Keratinocyte (primary cell): ENCODE data around the gene ANO2. TPM values are rescaled to one million over a fixed set of nuclear protein-coding genes. Genes with fewer than 3 reads are reported as not detected.

Source experiments
- DNase-seq: peaks from one replicate; pipeline ENCODE4 v3.0.0-alpha.2; 2011; ENCODE audit warnings: low read depth, missing footprints, low spot score
- FAIRE-seq: peaks from 2 replicates; lab custom pipeline; 2011; peaks lifted over from hg19 to GRCh38; lab: Jason Lieb, UNC
- H2AFZ ChIP-seq: 2 replicates; pipeline ENCODE4 v1.6.0; 2012; ENCODE audit warnings: low read length, control low read depth, inconsistent platforms; ENCODE audit not compliant: control insufficient read depth
- H3K27ac ChIP-seq: 2 replicates; pipeline ENCODE4 v1.5.1; 2011; ENCODE audit warnings: low read length; ENCODE audit not compliant: control insufficient read depth, insufficient read depth
- H3K27me3 ChIP-seq: 3 replicates; pipeline ENCODE4 v1.6.0; 2011; ENCODE audit warnings: low read length; ENCODE audit not compliant: control insufficient read depth, insufficient read depth; ENCODE audit errors: extremely low read depth
- H3K36me3 ChIP-seq, 2 experiments: 2 replicates in 1 of 2; 3 replicates in 1 of 2; pipeline ENCODE4 v1.5.1; 2011; ENCODE audit warnings: low read length in 2 of 2, mild to moderate bottlenecking in 1 of 2; ENCODE audit not compliant: control insufficient read depth in 2 of 2, insufficient read depth in 2 of 2; ENCODE audit errors: extremely low read depth in 1 of 2
- H3K4me1 ChIP-seq: 3 replicates; pipeline ENCODE4 v1.5.1; 2011; ENCODE audit warnings: low read length; ENCODE audit not compliant: control insufficient read depth, insufficient read depth; ENCODE audit errors: extremely low read depth
- H3K4me2 ChIP-seq: 3 replicates; pipeline ENCODE4 v1.6.0; 2011; ENCODE audit warnings: low read depth, low read length; ENCODE audit not compliant: control insufficient read depth, insufficient read depth; ENCODE audit errors: extremely low read depth
- H3K4me3 ChIP-seq, 3 experiments: fragments of 200-600 bp in 1 of 3; sonication (generic) in 1 of 3; 2 replicates in 2 of 3; 3 replicates in 1 of 3; pipeline ENCODE4 v1.5.1; 2011 to 2016; ENCODE audit warnings: low read length in 3 of 3, mild to moderate bottlenecking in 3 of 3, control low read depth in 2 of 3, inconsistent platforms in 1 of 3, low read depth in 1 of 3, mixed read lengths in 1 of 3, mixed run types in 1 of 3, moderate library complexity in 1 of 3; ENCODE audit not compliant: control insufficient read depth in 2 of 3, insufficient read depth in 2 of 3; ENCODE audit errors: extremely low read depth in 1 of 3
- H3K79me2 ChIP-seq: 2 replicates; pipeline ENCODE4 v1.6.0; 2012; ENCODE audit warnings: low read length; ENCODE audit not compliant: control insufficient read depth, insufficient read depth
- H3K9ac ChIP-seq: 3 replicates; pipeline ENCODE4 v1.6.0; 2011; ENCODE audit warnings: low read length; ENCODE audit not compliant: control insufficient read depth, insufficient read depth; ENCODE audit errors: extremely low read depth
- H3K9me1 ChIP-seq: 3 replicates; pipeline ENCODE4 v1.6.0; 2011; ENCODE audit warnings: low read length; ENCODE audit not compliant: control insufficient read depth, insufficient read depth; ENCODE audit errors: extremely low read depth
- H3K9me3 ChIP-seq: 2 replicates; pipeline ENCODE4 v1.5.1; 2012; ENCODE audit warnings: low read depth, low read length; ENCODE audit not compliant: control insufficient read depth
- H4K20me1 ChIP-seq: 3 replicates; pipeline ENCODE4 v1.6.0; 2011; ENCODE audit warnings: low read length; ENCODE audit not compliant: control insufficient read depth, insufficient read depth; ENCODE audit errors: extremely low read depth
- EZH2 ChIP-seq: IDR thresholded peaks from one replicate; pipeline ENCODE4 v1.6.1; 2012; ENCODE audit warnings: inconsistent platforms, mild to moderate bottlenecking, low read length, moderate library complexity
- dilution Hi-C: fragments of 300-500 bp; cut with MboI; formaldehyde crosslinking; loops from one replicate; pipeline ENCODE4 v1.7.0; 2020; ENCODE audit warnings: low sequenced_read_pairs; ENCODE audit not compliant: extremely low pct_ligation_motif_present
- polyA plus RNA-seq, 5 experiments: library from polyadenylated mRNA; depleted of rRNA in 3 of 5; stranded (reverse) in 3 of 5; stranded (forward) in 1 of 5; unstranded in 1 of 5; fragments of >200 nt; gene quantifications; 1 replicate in 1 of 5; 2 replicates in 3 of 5; 3 replicates in 1 of 5; pipeline versions ENCODE4 v1.2.1 to v1.2.3, GENCODE V29; 2011 to 2012; ENCODE audit warnings: missing spikeins in 2 of 5, low read depth in 1 of 5, low replicate concordance in 1 of 5
- TF ChIP-seq, protein P1 (sequence below), 3 experiments: IDR thresholded peaks in 1 of 3; conservative IDR thresholded peaks in 1 of 3; optimal IDR thresholded peaks in 1 of 3; 2 replicates in 2 of 3; 3 replicates in 1 of 3; pipeline versions ENCODE3 to v1.5.1; 2011; ENCODE audit warnings: low read length in 3 of 3, mild to moderate bottlenecking in 3 of 3, moderate library complexity in 2 of 3, control low read depth in 1 of 3, inconsistent platforms in 1 of 3; ENCODE audit not compliant: insufficient read depth in 2 of 3; ENCODE audit errors: extremely low read depth in 1 of 3

Gene ANO2
- polyA plus RNA-seq, 1 donor (not counting 4 experiments of a cell fraction or from before 2014, with no cell fraction given), result 0.14 TPM

DNA sequence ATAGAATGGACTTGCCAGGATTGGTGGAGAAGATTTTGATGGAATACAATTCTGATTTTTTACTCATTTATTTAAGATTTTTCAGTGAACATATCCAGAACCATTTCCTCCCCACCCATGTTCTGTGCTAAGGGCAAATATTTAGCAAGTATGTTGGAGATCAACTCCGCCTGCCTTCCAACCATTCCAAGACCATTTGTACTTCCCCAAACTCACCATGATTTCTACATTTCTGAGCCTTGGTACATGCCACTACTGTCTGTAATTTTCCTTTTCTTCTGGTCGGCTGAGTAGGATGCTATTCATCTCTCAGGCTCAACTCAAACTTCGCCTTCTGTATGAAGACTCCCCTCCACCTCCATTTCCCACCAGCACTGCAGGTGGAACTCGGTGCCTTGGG lies 362.5 kb downstream of the ANO2 start:
- Histone ChIP-seq H3K27ac (no peak overlapping the region), H3K9me1 (no peaks in the 10 kb centered on the region), H3K9ac (no peak overlapping the region), H3K9me3 (no peaks in the 10 kb centered on the region), H4K20me1 (no peaks in the 10 kb centered on the region), H3K36me3 (no peaks in the 10 kb centered on the region), H3K4me3 (no peak overlapping the region), H3K4me2 (no peak overlapping the region), H3K79me2 (no peaks in the 10 kb centered on the region), H3K27me3 (no peaks in the 10 kb centered on the region), H2AFZ (no peak overlapping the region), H3K4me1 (no peaks in the 10 kb centered on the region)
- DNase-seq (no peak), FAIRE-seq (no peak)
- TF ChIP-seq, protein P1, sequence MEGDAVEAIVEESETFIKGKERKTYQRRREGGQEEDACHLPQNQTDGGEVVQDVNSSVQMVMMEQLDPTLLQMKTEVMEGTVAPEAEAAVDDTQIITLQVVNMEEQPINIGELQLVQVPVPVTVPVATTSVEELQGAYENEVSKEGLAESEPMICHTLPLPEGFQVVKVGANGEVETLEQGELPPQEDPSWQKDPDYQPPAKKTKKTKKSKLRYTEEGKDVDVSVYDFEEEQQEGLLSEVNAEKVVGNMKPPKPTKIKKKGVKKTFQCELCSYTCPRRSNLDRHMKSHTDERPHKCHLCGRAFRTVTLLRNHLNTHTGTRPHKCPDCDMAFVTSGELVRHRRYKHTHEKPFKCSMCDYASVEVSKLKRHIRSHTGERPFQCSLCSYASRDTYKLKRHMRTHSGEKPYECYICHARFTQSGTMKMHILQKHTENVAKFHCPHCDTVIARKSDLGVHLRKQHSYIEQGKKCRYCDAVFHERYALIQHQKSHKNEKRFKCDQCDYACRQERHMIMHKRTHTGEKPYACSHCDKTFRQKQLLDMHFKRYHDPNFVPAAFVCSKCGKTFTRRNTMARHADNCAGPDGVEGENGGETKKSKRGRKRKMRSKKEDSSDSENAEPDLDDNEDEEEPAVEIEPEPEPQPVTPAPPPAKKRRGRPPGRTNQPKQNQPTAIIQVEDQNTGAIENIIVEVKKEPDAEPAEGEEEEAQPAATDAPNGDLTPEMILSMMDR (optimal IDR thresholded peaks at IDR 0.05 in 1 of 3, IDR thresholded peaks at IDR 0.05 in 1 of 3, conservative IDR thresholded peaks at IDR 0.05 in 1 of 3; ENCODE audit: extremely low read depth in 1 of 3, insufficient read depth in 2 of 3, low read length in 3 of 3), result no peak
- no peak for TF ChIP-seq EZH2
- dilution Hi-C loops, result no loop called here

DNA sequence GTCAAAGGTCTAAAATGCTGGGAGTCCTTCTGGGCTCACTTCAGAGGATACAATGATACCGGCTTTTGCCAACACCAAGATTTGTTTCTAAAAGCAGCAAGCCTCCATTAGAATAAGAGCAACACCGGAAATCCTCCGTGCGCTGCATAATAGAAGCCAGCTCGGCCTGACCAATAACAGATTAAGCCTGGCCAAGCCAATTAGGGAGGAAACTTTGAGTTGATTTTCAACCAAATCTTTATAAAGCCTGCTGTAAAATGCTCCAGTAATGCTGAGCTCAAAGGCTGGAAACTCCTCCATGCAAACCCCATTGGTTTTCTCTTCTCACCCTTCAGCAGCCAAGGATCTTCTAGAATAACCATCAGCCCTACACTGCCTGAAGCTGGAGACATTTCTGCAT lies 363.0 kb downstream of the ANO2 start:
- Histone ChIP-seq H3K4me1 (no peaks in the 10 kb centered on the region), H3K27me3 (no peaks in the 10 kb centered on the region)

More for the DNA sequence above, 363.0 kb downstream of the ANO2 start:
- Histone ChIP-seq H3K79me2 (no peaks in the 10 kb centered on the region), H4K20me1 (no peaks in the 10 kb centered on the region), H3K36me3 (no peaks in the 10 kb centered on the region), H3K4me2 (no peak overlapping the region), H3K9ac (no peak overlapping the region), H3K9me1 (no peaks in the 10 kb centered on the region), H2AFZ (no peak overlapping the region), H3K27ac (no peak overlapping the region), H3K9me3 (no peaks in the 10 kb centered on the region), H3K4me3 (no peak overlapping the region)
- DNase-seq, result no peak
- dilution Hi-C loops, result no loop called here
- FAIRE-seq, result no peak
- TF ChIP-seq, protein P1 (optimal IDR thresholded peaks at IDR 0.05 in 1 of 3, IDR thresholded peaks at IDR 0.05 in 1 of 3, conservative IDR thresholded peaks at IDR 0.05 in 1 of 3; ENCODE audit: extremely low read depth in 1 of 3, insufficient read depth in 2 of 3, low read length in 3 of 3), result no peak
- no peak for TF ChIP-seq EZH2
